SU-DHL-6 (cell line): ENCODE measurements around the gene ERP27.

Experiments used
- CTCF ChIP-seq: fragments of 200-600 bp; sonication (generic); IDR thresholded peaks from one replicate; pipeline ENCODE4 v1.5.1; 2017; ENCODE audit warnings: antibody characterized with exemption, mild to moderate bottlenecking, low read length, moderate library complexity; ENCODE audit not compliant: insufficient read depth, poor library complexity, severe bottlenecking
- EZH2phosphoT487 ChIP-seq: fragments of 200-600 bp; sonication (generic), shearing (Covaris generic); conservative IDR thresholded peaks from 2 replicates; pipeline ENCODE4 v1.6.1; 2018; ENCODE audit warnings: mild to moderate bottlenecking, antibody characterized with exemption, low read length, moderate library complexity, mixed read lengths

DNA sequence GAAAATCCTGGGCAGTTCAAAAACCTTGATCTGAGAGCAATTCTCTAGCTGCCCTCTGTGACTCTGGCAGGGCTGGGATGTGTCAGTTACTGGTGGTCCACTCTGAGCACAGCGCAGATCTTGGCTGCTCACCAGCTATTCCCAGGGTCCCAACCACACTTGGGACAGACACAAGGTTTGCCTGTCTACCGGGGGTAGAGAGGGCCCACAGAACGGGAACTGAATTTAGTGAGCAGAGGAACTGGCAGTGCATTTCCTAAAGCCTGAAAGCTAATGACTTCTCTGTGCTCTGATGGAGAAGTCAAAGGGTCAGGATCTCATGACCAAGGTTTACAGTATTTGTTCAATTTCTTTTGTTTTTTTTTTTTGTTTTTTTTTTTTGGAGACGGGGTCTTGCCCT is 37.1 kb upstream of the ERP27 start:
- no peak for TF ChIP-seq EZH2phosphoT487
- no peak for TF ChIP-seq CTCF
